Heart right ventricle (tissue), 16 donors: ENCODE results near the gene LGR4. TPM values are rescaled to one million over a fixed set of nuclear protein-coding genes. Genes with fewer than 3 reads are reported as not detected.

Experiments
- ATAC-seq, 8 donors: fragments of 200-7000 bp; cut with Tn5 transposase; one replicate each; pipeline ENCODE4 v1.9.1; 2020; ENCODE audit warnings: mild to moderate bottlenecking in 8 of 8, moderate library complexity in 8 of 8, moderate number of reproducible peaks in 1 of 8
- DNase-seq, 2 donors: peaks; one replicate each; pipeline ENCODE4 v3.0.0-alpha.2; 2020
- H3K27ac ChIP-seq, 10 donors: fragments of 200-600 bp; sonication (generic) in 2 of 10; one replicate each; pipeline versions ENCODE4 v1.5.0 to v1.8.0; 2020 to 2022; ENCODE audit warnings: mild to moderate bottlenecking in 3 of 10
- H3K27me3 ChIP-seq, 7 donors: fragments of 200-600 bp; one replicate each; pipeline ENCODE4 v1.8.0; 2021 to 2022; ENCODE audit warnings: mild to moderate bottlenecking in 2 of 7
- H3K36me3 ChIP-seq, 9 donors: fragments of 200-600 bp; sonication (generic) in 1 of 9; one replicate each; pipeline versions ENCODE4 v1.5.0 to v1.8.0; 2020 to 2022; ENCODE audit warnings: mild to moderate bottlenecking in 2 of 9
- H3K4me1 ChIP-seq, 9 donors: fragments of 200-600 bp; sonication (generic) in 1 of 9; one replicate each; pipeline versions ENCODE4 v1.5.0 to v1.8.0; 2020 to 2022; ENCODE audit warnings: mild to moderate bottlenecking in 4 of 9
- H3K4me3 ChIP-seq, 10 donors: fragments of 200-600 bp; sonication (generic) in 2 of 10; one replicate each; pipeline versions ENCODE4 v1.5.0 to v1.8.0; 2020 to 2022; ENCODE audit warnings: mild to moderate bottlenecking in 7 of 10, moderate library complexity in 2 of 10
- H3K9me3 ChIP-seq, 11 donors: fragments of 200-600 bp in 10 of 11; sonication (generic) in 2 of 11; one replicate each; pipeline versions ENCODE4 v1.5.0 to v1.8.0; 2013 to 2022; ENCODE audit warnings: mild to moderate bottlenecking in 2 of 11, control low read depth in 1 of 11, moderate library complexity in 1 of 11
- CTCF ChIP-seq, 9 donors: fragments of 200-600 bp; sonication (generic) in 2 of 9; IDR thresholded peaks; one replicate each; pipeline versions ENCODE4 v1.5.0 to v1.8.0; 2021 to 2022; ENCODE audit warnings: antibody characterized with exemption in 9 of 9, mild to moderate bottlenecking in 5 of 9, moderate library complexity in 1 of 9
- WGBS, 2 donors: extraction: QIAGEN DNeasy Blood & Tissue Kit; methylation state at CpG; one replicate each; pipeline ENCODE4 v1.1.7; 2013; ENCODE audit warnings: inconsistent platforms in 1 of 2; 5-methylcytosine and 5-hydroxymethylcytosine counted together
- intact Hi-C, 10 donors: fragments of 100-400 bp; cut with DNase I; formaldehyde crosslinking; loops; one replicate each; pipeline versions ENCODE4 v1.11.1 to v1.14.2; 2022
- polyA plus RNA-seq, 2 donors: library from polyadenylated mRNA; stranded (reverse); fragments of 200-250 nt; gene quantifications; one replicate each; pipeline ENCODE4 v1.2.3, GENCODE V29; 2013
- total RNA-seq, 10 donors: library from RNA; stranded (reverse); fragmentation: NEBNext Ultra II Directional in 3 of 10; extraction: Animal tissue kit (Norgen Biotek cat#: 25700) in 3 of 10; gene quantifications; one replicate each; pipeline versions ENCODE4 v1.2.1 to v1.2.4, GENCODE V29; 2021 to 2023
- donor health status: Arrhythmogenic right ventricular cardiomyopathy.
- donor health status: ischemic (EF 13 %, LVEDD 7.1; RV severe dilation, severe dysfunction).
- donor health status: healthy with polysubstance abuse.
- donor health status: DM: no; HTN: yes; CAD: no.
- donor health status: DM: no; HTN: no; CAD: no.
- donor health status: ischemic (EF 25% LVEDD 6.9; RV normal size, moderate dysfunction).
- donor health status: ischemic (EF 25% LVEDD 5.7; RV mildly dilated, moderate dysfunction).
- donor health status: healthy.
- donor health status: DM: yes; HTN: yes; CAD: no.
- donor health status: Ischemic cardiomyopathy.
- donor health status: ischemic (EF 35%, LVEDD 5.7; RV mildly dilated, moderate dysfunction).
- donor health status: nonischemic (EF 11% LVEDD 7.7; RV severe dilation, severe dysfunction).
- donor health status: DM: yes; HTN: yes; CAD: no.
- donor health status: PGD.
- donor health status: ischemic (EF 29% LVEDD 5.4; RV normal size, mild dysfunction).
- donor health status: nonischemic (EF 23%, LVEDD 6.1; RV moderate dilation, normal function).

Gene LGR4
- total and polyA plus RNA-seq, 12 donors: 6.0 to 41.0 (median 21.7) TPM

GRCh38 chr11:27466363-27466762 lies 6.2 kb downstream of the LGR4 start:
- no peak for DNase-seq
- ATAC-seq: no peak
- WGBS, 2 donors: 51 to 53% methylated on average over 1 of the region's 1 CpG
- H3K27ac ChIP-seq: peak overlapping the region in 4 of 10 donors; percentile 8 to 51 (median 20)
- no peaks in the 10 kb centered on the region for H3K36me3 ChIP-seq
- intact Hi-C loops: loop anchor here in 3 of 10 donors (5.0 to 10.0 kb wide), 3 partner anchors 44 to 72 kb away; no protein-coding TSS in a partner anchor
- peaks cover 0 to 3% (median 0%) of the 10 kb centered on the region in 11 donors for H3K9me3 ChIP-seq
- peaks cover 0 to 66% (median 39%) of the 10 kb centered on the region in 9 donors for H3K4me1 ChIP-seq
- no peak overlapping the region for H3K4me3 ChIP-seq
- peaks cover 0 to 5% (median 0%) of the 10 kb centered on the region in 7 donors for H3K27me3 ChIP-seq
- no peak for TF ChIP-seq CTCF (IDR thresholded peaks at IDR 0.05)

GRCh38 chr11:27465629-27466028 lies 7.0 kb downstream of the LGR4 start:
- DNase-seq: no peak
- H3K27ac ChIP-seq: peak overlapping the region in 6 of 10 donors; percentile 18 to 51 (median 32)
- H3K9me3 ChIP-seq: peaks cover 0 to 3% (median 0%) of the 10 kb centered on the region in 11 donors
- 35 to 48% methylated on average over 3 of the region's 3 CpGs for WGBS, 2 donors
- TF ChIP-seq CTCF (IDR thresholded peaks at IDR 0.05): no peak
- peak in 2 of 8 donors; percentile 26 to 38 for ATAC-seq
- peak overlapping the region in 4 of 10 donors; percentile 3 to 13 (median 6) for H3K4me3 ChIP-seq
- H3K27me3 ChIP-seq: no peaks in the 10 kb centered on the region
- intact Hi-C loops: loop anchor here in 3 of 10 donors (5.0 to 10.0 kb wide), 3 partner anchors 43 to 71 kb away; no protein-coding TSS in a partner anchor
- no peaks in the 10 kb centered on the region for H3K36me3 ChIP-seq
- H3K4me1 ChIP-seq: peaks cover 0 to 59% (median 35%) of the 10 kb centered on the region in 9 donors

GRCh38 chr11:27464909-27465308 lies 7.7 kb downstream of the LGR4 start:
- Histone ChIP-seq H3K4me1 (peaks cover 0 to 52% (median 33%) of the 10 kb centered on the region in 9 donors), H3K4me3 (peak overlapping the region in 4 of 10 donors; percentile 3 to 13 (median 6)), H3K9me3 (peaks cover 0 to 3% (median 0%) of the 10 kb centered on the region in 11 donors), H3K27ac (peak overlapping the region in 7 of 10 donors; percentile 1 to 51 (median 20)), H3K27me3 (no peaks in the 10 kb centered on the region), H3K36me3 (no peaks in the 10 kb centered on the region)
- no peak for TF ChIP-seq CTCF (IDR thresholded peaks at IDR 0.05)
- whole genome bisulfite sequencing, 2 donors: 56 to 62% methylated on average over 2 of the region's 2 CpGs
- DNase-seq (no peak), ATAC-seq (no peak)
- intact Hi-C loops: loop anchor here in 3 of 10 donors (5.0 to 10.0 kb wide), 3 partner anchors 43 to 70 kb away; no protein-coding TSS in a partner anchor

- H3K27me3 ChIP-seq: no peaks in the 10 kb centered on the region
- WGBS, 2 donors: 56 to 71% methylated on average over 2 of the region's 2 CpGs
- no peaks in the 10 kb centered on the region for H3K36me3 ChIP-seq
- ATAC-seq: peak in 2 of 8 donors; percentile 22 to 37
- peaks cover 0 to 48% (median 33%) of the 10 kb centered on the region in 9 donors for H3K4me1 ChIP-seq
- peak overlapping the region in 4 of 10 donors; percentile 1 to 51 (median 22) for H3K27ac ChIP-seq
- H3K9me3 ChIP-seq: peaks cover 0 to 3% (median 0%) of the 10 kb centered on the region in 11 donors
- no peak for TF ChIP-seq CTCF (IDR thresholded peaks at IDR 0.05)
- intact Hi-C loops: loop anchor here in 1 of 10 donors (10.0 kb wide), 1 partner anchor 69 kb away; no protein-coding TSS in a partner anchor
- DNase-seq: no peak
- H3K4me3 ChIP-seq: no peak overlapping the region
Observed at GRCh38 chr11:27464289-27464696, 8.3 kb downstream of the LGR4 start.
